Heart left ventricle (tissue), 13 donors: ENCODE measurements around the gene TBX5.

Source experiments
- POLR2A ChIP-seq, 2 donors: fragments of 450-650 bp; IDR thresholded peaks; one replicate each; pipeline ENCODE4 v1.6.1; 2017; ENCODE audit warnings: antibody characterized with exemption in 2 of 2, mild to moderate bottlenecking in 2 of 2, moderate library complexity in 2 of 2
- TF ChIP-seq, protein P1 (sequence below), 12 donors: fragments of 200-600 bp; sonication (generic) in 4 of 12; IDR thresholded peaks; one replicate each; pipeline versions ENCODE4 v1.5.0 to v1.8.0; 2018 to 2022; ENCODE audit warnings: antibody characterized with exemption in 12 of 12, mild to moderate bottlenecking in 5 of 12
- donor health status: ischemic (EF 13 %, LVEDD 7.1; RV severe dilation, severe dysfunction).
- donor health status: DM: no; HTN: yes; CAD: no.
- donor health status: DM: no; HTN: no; CAD: no.
- donor health status: ischemic (EF 25% LVEDD 6.9; RV normal size, moderate dysfunction).
- donor health status: ischemic (EF 25% LVEDD 5.7; RV mildly dilated, moderate dysfunction).
- donor health status: ischemic (EF 35%, LVEDD 5.7; RV mildly dilated, moderate dysfunction).
- donor health status: nonischemic (EF 11% LVEDD 7.7; RV severe dilation, severe dysfunction).
- donor health status: DM: yes; HTN: yes; CAD: no.
- donor health status: PGD.
- donor health status: ischemic (EF 29% LVEDD 5.4; RV normal size, mild dysfunction).
- donor health status: nonischemic (EF 23%, LVEDD 6.1; RV moderate dilation, normal function).

DNA sequence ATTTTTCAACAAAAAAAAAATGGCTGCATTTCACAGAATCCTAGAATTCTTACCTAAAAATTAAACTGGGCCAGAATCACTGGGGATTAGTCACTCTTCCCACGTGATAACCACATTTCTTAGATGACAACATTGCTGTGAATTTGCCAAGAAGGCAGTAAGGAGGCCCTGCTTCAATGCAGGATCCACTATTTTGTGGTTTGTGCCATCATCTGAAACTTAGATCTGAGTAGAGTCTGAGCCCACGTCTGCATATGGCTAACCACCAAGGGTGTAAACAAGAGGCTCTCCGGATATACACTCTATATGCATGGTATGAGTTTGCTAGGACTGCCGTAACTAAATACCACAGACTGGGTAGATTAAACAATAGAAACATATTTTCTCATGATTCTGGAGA, 24.4 kb upstream of the TBX5 start:
- TF ChIP-seq, protein P1, sequence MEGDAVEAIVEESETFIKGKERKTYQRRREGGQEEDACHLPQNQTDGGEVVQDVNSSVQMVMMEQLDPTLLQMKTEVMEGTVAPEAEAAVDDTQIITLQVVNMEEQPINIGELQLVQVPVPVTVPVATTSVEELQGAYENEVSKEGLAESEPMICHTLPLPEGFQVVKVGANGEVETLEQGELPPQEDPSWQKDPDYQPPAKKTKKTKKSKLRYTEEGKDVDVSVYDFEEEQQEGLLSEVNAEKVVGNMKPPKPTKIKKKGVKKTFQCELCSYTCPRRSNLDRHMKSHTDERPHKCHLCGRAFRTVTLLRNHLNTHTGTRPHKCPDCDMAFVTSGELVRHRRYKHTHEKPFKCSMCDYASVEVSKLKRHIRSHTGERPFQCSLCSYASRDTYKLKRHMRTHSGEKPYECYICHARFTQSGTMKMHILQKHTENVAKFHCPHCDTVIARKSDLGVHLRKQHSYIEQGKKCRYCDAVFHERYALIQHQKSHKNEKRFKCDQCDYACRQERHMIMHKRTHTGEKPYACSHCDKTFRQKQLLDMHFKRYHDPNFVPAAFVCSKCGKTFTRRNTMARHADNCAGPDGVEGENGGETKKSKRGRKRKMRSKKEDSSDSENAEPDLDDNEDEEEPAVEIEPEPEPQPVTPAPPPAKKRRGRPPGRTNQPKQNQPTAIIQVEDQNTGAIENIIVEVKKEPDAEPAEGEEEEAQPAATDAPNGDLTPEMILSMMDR (IDR thresholded peaks at IDR 0.05) = no peak
- no peak for TF ChIP-seq POLR2A (IDR thresholded peaks at IDR 0.05)
